ENCODE measurements around the gene REX1BD.

Gene REX1BD

GRCh38 chr19:18558604-18559003, 30.0 kb upstream of the REX1BD start:
- TF ChIP-seq MYC (IDR thresholded peaks at IDR 0.05; ENCODE audit: low read depth, low read length) (no peak), POLR2A (IDR thresholded peaks at IDR 0.05; ENCODE audit: extremely low read depth, insufficient read length) (no peak)
- TF ChIP-seq, protein P1, sequence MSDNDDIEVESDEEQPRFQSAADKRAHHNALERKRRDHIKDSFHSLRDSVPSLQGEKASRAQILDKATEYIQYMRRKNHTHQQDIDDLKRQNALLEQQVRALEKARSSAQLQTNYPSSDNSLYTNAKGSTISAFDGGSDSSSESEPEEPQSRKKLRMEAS (IDR thresholded peaks at IDR 0.05; ENCODE audit: low read depth, low read length) = no peak
- TF ChIP-seq, protein P2, sequence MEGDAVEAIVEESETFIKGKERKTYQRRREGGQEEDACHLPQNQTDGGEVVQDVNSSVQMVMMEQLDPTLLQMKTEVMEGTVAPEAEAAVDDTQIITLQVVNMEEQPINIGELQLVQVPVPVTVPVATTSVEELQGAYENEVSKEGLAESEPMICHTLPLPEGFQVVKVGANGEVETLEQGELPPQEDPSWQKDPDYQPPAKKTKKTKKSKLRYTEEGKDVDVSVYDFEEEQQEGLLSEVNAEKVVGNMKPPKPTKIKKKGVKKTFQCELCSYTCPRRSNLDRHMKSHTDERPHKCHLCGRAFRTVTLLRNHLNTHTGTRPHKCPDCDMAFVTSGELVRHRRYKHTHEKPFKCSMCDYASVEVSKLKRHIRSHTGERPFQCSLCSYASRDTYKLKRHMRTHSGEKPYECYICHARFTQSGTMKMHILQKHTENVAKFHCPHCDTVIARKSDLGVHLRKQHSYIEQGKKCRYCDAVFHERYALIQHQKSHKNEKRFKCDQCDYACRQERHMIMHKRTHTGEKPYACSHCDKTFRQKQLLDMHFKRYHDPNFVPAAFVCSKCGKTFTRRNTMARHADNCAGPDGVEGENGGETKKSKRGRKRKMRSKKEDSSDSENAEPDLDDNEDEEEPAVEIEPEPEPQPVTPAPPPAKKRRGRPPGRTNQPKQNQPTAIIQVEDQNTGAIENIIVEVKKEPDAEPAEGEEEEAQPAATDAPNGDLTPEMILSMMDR (IDR thresholded peaks at IDR 0.05; ENCODE audit: low read depth, low read length) = no peak
- peak overlapping the region; percentile 90 for H3K4me3 ChIP-seq (ENCODE audit: low read depth, low read length)
- no peak for DNase-seq (ENCODE audit: low read depth)

GRCh38 chr19:18559685-18560084, 28.9 kb upstream of the REX1BD start:
- H3K4me3 ChIP-seq (ENCODE audit: low read depth, low read length) = no peak overlapping the region
- TF ChIP-seq, protein P2 (IDR thresholded peaks at IDR 0.05; ENCODE audit: low read depth, low read length) = no peak
- TF ChIP-seq, protein P1 (IDR thresholded peaks at IDR 0.05; ENCODE audit: low read depth, low read length) = no peak
- TF ChIP-seq MYC (IDR thresholded peaks at IDR 0.05; ENCODE audit: low read depth, low read length) (no peak), POLR2A (IDR thresholded peaks at IDR 0.05; ENCODE audit: extremely low read depth, insufficient read length) (no peak)
- no peak for DNase-seq (ENCODE audit: low read depth)

DNA sequence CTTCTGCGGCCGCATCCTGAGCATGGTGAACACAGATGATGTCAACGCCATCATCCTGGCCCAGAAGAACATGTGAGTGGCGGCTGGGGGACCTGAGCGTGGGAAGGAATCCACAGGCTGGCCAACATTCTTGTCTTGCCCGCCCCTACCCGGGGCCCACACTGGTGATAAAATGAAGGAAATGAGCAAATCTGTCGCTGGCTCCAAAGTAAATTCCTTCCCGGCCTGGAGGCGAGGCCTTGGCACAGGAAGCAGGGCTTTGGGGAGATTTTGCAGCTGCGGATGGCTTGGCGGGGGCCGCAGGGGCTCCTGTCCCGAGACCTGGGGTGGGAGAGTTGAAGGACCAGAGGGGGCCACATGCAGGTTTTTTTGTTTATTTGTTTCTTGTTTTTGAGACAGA, 26.5 kb upstream of the REX1BD start:
- DNase-seq (ENCODE audit: low read depth) = no peak
- no peak overlapping the region for H3K4me3 ChIP-seq (ENCODE audit: low read depth, low read length)
- TF ChIP-seq, protein P2 (IDR thresholded peaks at IDR 0.05; ENCODE audit: low read depth, low read length) = no peak
- TF ChIP-seq MYC (IDR thresholded peaks at IDR 0.05; ENCODE audit: low read depth, low read length) (no peak), POLR2A (IDR thresholded peaks at IDR 0.05; ENCODE audit: extremely low read depth, insufficient read length) (no peak)
- TF ChIP-seq, protein P1 (IDR thresholded peaks at IDR 0.05; ENCODE audit: low read depth, low read length) = no peak

DNA sequence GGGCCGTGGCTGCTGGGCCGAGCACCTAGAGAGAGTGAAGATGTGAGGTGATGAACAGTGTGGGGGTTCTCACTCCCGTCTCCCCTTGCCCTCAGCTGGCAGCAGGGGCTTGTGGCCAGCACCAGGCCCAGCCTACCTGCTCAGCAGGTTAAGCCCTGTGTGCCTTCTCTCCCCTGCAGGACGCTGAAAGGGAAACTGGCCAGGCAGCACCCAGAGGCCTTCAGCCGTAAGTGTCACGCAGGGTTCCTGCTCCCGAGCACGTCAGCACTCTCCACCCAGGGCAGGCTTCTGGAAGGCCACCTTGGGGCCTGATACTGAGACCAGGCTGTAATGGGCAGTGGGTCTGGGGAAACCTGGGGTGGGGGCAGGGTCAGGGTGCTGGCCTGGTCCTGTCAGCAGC, 21.6 kb upstream of the REX1BD start:
- TF ChIP-seq POLR2A (IDR thresholded peaks at IDR 0.05; ENCODE audit: extremely low read depth, insufficient read length) (no peak), MYC (IDR thresholded peaks at IDR 0.05; ENCODE audit: low read depth, low read length) (no peak)
- TF ChIP-seq, protein P2 (IDR thresholded peaks at IDR 0.05; ENCODE audit: low read depth, low read length) = no peak
- TF ChIP-seq, protein P1 (IDR thresholded peaks at IDR 0.05; ENCODE audit: low read depth, low read length) = no peak
- no peak overlapping the region for H3K4me3 ChIP-seq (ENCODE audit: low read depth, low read length)
- no peak for DNase-seq (ENCODE audit: low read depth)

DNA sequence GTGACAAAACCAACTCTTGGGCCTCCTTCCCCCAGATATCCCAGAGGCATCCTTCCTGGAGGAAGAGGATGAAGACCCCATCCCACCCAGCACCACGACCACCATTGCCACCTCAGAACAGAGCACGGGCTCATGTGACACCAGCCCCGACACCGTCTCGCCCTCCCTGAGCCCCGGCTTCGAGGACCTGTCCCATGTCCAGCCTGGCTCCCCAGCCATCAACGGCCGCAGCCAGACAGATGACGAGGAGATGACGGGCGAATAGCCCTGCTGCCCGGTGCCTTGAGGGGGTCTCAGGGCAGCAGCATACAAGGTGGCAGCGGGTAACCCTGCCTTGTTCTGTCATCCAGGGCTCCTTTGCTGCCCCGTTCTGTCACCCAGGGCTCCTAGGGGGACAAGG, 20.2 kb upstream of the REX1BD start:
- TF ChIP-seq, protein P2 (IDR thresholded peaks at IDR 0.05; ENCODE audit: low read depth, low read length) = no peak
- TF ChIP-seq, protein P1 (IDR thresholded peaks at IDR 0.05; ENCODE audit: low read depth, low read length) = no peak
- TF ChIP-seq MYC (IDR thresholded peaks at IDR 0.05; ENCODE audit: low read depth, low read length) (no peak), POLR2A (IDR thresholded peaks at IDR 0.05; ENCODE audit: extremely low read depth, insufficient read length) (no peak)
- no peak overlapping the region for H3K4me3 ChIP-seq (ENCODE audit: low read depth, low read length)
- no peak for DNase-seq (ENCODE audit: low read depth)
